ENCODE data around the gene EEA1. TPM values are rescaled to one million over a fixed set of nuclear protein-coding genes. Genes with fewer than 3 reads are reported as not detected.

Gene EEA1
- total RNA-seq, 1 experiment from 2014 or later, result 14.9 TPM

DNA sequence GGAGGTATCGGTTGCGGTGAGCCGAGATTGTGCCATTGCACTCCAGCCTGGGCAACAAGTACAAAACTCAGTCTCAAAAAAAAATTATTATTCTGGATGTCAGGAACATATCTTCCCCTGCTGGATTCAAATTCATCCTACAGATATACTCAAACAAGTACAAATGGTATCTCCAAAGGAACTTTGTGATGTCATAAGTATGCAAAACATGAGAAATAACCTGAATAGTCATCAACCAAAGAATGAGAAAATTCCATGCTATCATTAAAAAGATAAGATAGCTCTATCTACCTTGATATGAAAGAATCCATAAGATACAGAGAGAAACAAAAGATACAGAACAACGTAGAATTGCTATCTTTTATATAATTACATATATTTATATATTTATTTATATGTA is 67.7 kb downstream of the EEA1 start:
- no peak overlapping the region for H4K8ac ChIP-seq (replicated peaks; ENCODE audit: insufficient read length, low read depth, low read length)
- no peak overlapping the region for H3K27ac Mint-ChIP-seq
- H2BK12ac ChIP-seq (ENCODE audit: insufficient read length, low read depth, low read length), result no peak overlapping the region
- no peaks in the 10 kb centered on the region for H3K27me3 ChIP-seq (ENCODE audit: insufficient read depth, low read length)
- no peaks in the 10 kb centered on the region for H4K20me1 ChIP-seq (ENCODE audit: control insufficient read depth, insufficient read depth, insufficient read length)
- H3K4ac ChIP-seq (ENCODE audit: low read depth, low read length), result no peak overlapping the region
- no CpG with 5 or more reads among the region's 4 CpGs for WGBS (ENCODE audit: extremely low coverage, insufficient read length, low lambda C conversion rate)
- H3K18ac ChIP-seq (ENCODE audit: insufficient read length, low read depth, low read length), result no peak overlapping the region
- no peak overlapping the region for H4K91ac ChIP-seq (ENCODE audit: insufficient read length, low read depth, low read length)
- H3K79me1 ChIP-seq (ENCODE audit: insufficient read depth, low read depth, low read length, poor library complexity, severe bottlenecking), result no peaks in the 10 kb centered on the region
- no peak overlapping the region for H2AFZ ChIP-seq (ENCODE audit: low read length)
- no peak overlapping the region for H3K23ac ChIP-seq (ENCODE audit: insufficient read length, low read depth, low read length)
- no peak overlapping the region for H3K14ac ChIP-seq (ENCODE audit: insufficient read depth, low read length)
- no peak overlapping the region for H2BK120ac ChIP-seq (ENCODE audit: low read depth, low read length, poor library complexity, severe bottlenecking)
- H2BK15ac ChIP-seq (ENCODE audit: low read depth, low read length), result no peak overlapping the region
- no peaks in the 10 kb centered on the region for H3K9me3 Mint-ChIP-seq
- no peak overlapping the region for H2BK5ac ChIP-seq (ENCODE audit: insufficient read length, low read length)
- H3K79me2 ChIP-seq (ENCODE audit: insufficient read depth, low read length), result no peaks in the 10 kb centered on the region
- no peak for DNase-seq
- H3K4me3 Mint-ChIP-seq, result no peak overlapping the region
- no peak overlapping the region for H3K9ac ChIP-seq (ENCODE audit: extremely low read depth, insufficient read length, low read length)
- no peaks in the 10 kb centered on the region for H3K9me3 ChIP-seq (ENCODE audit: control insufficient read depth, low read depth, low read length)
- no peak overlapping the region for H4K5ac ChIP-seq (ENCODE audit: insufficient read length, low read depth, low read length)
- no peak overlapping the region for H2BK20ac ChIP-seq (ENCODE audit: low read depth, low read length, poor library complexity, severe bottlenecking)
- no peak overlapping the region for H3K56ac ChIP-seq (ENCODE audit: insufficient read length, low read depth, low read length)
- no peaks in the 10 kb centered on the region for H3K4me1 ChIP-seq (ENCODE audit: insufficient read depth, low read length)
- no peak for TF ChIP-seq CTCF (conservative IDR thresholded peaks at IDR 0.05)
- H3K23me2 ChIP-seq (ENCODE audit: insufficient read length, low read depth, low read length, poor library complexity, severe bottlenecking), result no peaks in the 10 kb centered on the region
- H3K27me3 Mint-ChIP-seq (ENCODE audit: low read depth), result no peaks in the 10 kb centered on the region
- no peak overlapping the region for H3K4me2 ChIP-seq (ENCODE audit: insufficient read depth, insufficient read length, low read length)
- H3T11ph ChIP-seq (ENCODE audit: low read length), result no peak overlapping the region
- H2AK5ac ChIP-seq (ENCODE audit: insufficient read length, low read length), result no peak overlapping the region
- H3K27ac ChIP-seq (ENCODE audit: insufficient read length, low read depth, low read length), result no peak overlapping the region
- H3K4me1 Mint-ChIP-seq, result no peaks in the 10 kb centered on the region
- H3K36me3 Mint-ChIP-seq (ENCODE audit: insufficient read depth in 1 of 3, low read depth in 3 of 3), result peaks cover 3 to 9% (median 5%) of the 10 kb centered on the region in 3 experiments; a peak in 6 of 7 replicates

Data from H9 (cell line).